Neural cell (in vitro differentiated cells): ENCODE measurements around the gene KRTAP4-16.

Experiments used
- EP300 ChIP-seq: fragments of 450-650 bp; conservative IDR thresholded peaks from 2 replicates; pipeline ENCODE4 v1.6.1; 2014; ENCODE audit warnings: antibody characterized with exemption, mild to moderate bottlenecking, moderate library complexity; ENCODE audit not compliant: poor library complexity, severe bottlenecking
- EZH2 ChIP-seq: fragments of 200-600, 300-800 bp; shearing (Covaris generic), sonication (generic); IDR thresholded peaks from 2 replicates; pipeline ENCODE4 v1.6.1; 2014; ENCODE audit warnings: antibody characterized with exemption, low read length, borderline replicate concordance, mild to moderate bottlenecking; ENCODE audit not compliant: insufficient read depth, poor library complexity, severe bottlenecking
- POLR2AphosphoS5 ChIP-seq: IDR thresholded peaks from 2 replicates; pipeline ENCODE4 v1.6.1; 2012
- TAF1 ChIP-seq: IDR thresholded peaks from 2 replicates; pipeline ENCODE4 v1.6.1; 2012; ENCODE audit warnings: low read depth
- TF ChIP-seq, protein P1 (sequence below): fragments of 450-650 bp; IDR thresholded peaks from 2 replicates; pipeline ENCODE4 v1.5.1; 2014; ENCODE audit warnings: antibody characterized with exemption, mild to moderate bottlenecking, moderate library complexity; ENCODE audit not compliant: poor library complexity, severe bottlenecking
- TF ChIP-seq, protein P2 (sequence below): IDR thresholded peaks from 2 replicates; pipeline ENCODE4 v1.6.1; 2012; ENCODE audit warnings: borderline replicate concordance

DNA sequence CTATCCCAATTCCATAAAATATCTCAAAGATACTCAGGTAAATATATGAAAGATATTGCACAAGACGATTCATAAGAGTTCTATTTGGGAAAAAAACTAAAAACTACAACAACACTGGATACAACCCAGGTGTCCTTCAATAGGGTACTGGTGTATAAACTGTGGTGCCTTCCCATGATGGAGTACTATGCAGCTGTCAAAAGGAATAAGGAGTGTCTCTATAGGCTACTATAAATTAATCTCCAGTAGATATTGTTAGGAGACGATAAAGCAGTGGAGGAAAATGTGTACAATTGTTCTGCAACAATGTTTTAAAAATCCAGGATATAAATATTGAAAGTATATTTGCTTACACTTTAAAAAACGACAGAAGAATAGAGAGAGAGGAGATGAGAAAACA, 24.4 kb upstream of the KRTAP4-16 start:
- TF ChIP-seq EP300, result no peak
- no peak for TF ChIP-seq EZH2
- TF ChIP-seq TAF1, result no peak
- TF ChIP-seq, protein P1, sequence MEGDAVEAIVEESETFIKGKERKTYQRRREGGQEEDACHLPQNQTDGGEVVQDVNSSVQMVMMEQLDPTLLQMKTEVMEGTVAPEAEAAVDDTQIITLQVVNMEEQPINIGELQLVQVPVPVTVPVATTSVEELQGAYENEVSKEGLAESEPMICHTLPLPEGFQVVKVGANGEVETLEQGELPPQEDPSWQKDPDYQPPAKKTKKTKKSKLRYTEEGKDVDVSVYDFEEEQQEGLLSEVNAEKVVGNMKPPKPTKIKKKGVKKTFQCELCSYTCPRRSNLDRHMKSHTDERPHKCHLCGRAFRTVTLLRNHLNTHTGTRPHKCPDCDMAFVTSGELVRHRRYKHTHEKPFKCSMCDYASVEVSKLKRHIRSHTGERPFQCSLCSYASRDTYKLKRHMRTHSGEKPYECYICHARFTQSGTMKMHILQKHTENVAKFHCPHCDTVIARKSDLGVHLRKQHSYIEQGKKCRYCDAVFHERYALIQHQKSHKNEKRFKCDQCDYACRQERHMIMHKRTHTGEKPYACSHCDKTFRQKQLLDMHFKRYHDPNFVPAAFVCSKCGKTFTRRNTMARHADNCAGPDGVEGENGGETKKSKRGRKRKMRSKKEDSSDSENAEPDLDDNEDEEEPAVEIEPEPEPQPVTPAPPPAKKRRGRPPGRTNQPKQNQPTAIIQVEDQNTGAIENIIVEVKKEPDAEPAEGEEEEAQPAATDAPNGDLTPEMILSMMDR, result no peak
- TF ChIP-seq, protein P2, sequence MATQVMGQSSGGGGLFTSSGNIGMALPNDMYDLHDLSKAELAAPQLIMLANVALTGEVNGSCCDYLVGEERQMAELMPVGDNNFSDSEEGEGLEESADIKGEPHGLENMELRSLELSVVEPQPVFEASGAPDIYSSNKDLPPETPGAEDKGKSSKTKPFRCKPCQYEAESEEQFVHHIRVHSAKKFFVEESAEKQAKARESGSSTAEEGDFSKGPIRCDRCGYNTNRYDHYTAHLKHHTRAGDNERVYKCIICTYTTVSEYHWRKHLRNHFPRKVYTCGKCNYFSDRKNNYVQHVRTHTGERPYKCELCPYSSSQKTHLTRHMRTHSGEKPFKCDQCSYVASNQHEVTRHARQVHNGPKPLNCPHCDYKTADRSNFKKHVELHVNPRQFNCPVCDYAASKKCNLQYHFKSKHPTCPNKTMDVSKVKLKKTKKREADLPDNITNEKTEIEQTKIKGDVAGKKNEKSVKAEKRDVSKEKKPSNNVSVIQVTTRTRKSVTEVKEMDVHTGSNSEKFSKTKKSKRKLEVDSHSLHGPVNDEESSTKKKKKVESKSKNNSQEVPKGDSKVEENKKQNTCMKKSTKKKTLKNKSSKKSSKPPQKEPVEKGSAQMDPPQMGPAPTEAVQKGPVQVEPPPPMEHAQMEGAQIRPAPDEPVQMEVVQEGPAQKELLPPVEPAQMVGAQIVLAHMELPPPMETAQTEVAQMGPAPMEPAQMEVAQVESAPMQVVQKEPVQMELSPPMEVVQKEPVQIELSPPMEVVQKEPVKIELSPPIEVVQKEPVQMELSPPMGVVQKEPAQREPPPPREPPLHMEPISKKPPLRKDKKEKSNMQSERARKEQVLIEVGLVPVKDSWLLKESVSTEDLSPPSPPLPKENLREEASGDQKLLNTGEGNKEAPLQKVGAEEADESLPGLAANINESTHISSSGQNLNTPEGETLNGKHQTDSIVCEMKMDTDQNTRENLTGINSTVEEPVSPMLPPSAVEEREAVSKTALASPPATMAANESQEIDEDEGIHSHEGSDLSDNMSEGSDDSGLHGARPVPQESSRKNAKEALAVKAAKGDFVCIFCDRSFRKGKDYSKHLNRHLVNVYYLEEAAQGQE, result no peak
- TF ChIP-seq POLR2AphosphoS5, result no peak
